ENCODE results near the gene NECTIN1.

The NECTIN1 gene

DNA sequence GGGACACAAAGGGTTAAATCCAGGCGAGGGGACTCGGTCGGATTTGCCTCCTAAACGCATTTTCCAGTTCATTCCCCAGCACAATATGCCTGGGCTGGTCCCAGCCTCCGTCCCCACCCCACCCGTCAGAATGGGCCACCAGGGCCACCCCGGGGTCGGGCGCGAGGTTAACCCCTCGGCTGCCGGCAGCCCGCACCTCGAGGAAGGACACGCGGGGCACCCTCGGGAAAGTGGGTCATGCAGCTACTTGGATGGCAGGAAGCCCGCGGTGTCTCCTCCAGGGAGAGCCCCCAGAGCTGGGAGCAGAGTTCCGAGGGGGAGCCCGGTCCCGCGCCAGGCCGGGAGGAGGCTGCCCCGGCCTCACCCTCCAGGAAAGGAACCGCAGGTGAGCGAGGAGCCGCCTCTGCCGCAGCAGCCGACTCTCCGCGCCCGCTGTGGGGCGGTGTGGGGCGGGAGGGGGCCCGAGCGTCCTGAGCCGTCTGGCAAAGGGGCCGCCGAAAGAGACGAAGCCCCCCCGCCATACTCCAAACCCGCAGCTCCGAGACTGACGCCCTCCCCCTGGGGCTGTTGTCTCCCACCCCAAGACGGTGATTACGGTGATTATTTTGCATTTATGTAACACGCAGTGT is 1.4 kb downstream of the NECTIN1 start:
- H3K9ac ChIP-seq (ENCODE audit: low read length), result peak overlapping the region; percentile 76
- H2AFZ ChIP-seq (ENCODE audit: low read length), result peak overlapping the region; percentile 47; the same call in 1 of the 2 replicates
- peak; percentile 47 for DNase-seq
- peak overlapping the region; percentile 53; the same call in 1 of the 2 replicates for H3K27ac ChIP-seq (ENCODE audit: low read length)
- H3K36me3 ChIP-seq (replicated peaks; ENCODE audit: insufficient read depth, low read length), result no peaks in the 10 kb centered on the region
- H3K9me3 ChIP-seq (replicated peaks; ENCODE audit: insufficient read depth, low read length), result no peaks in the 10 kb centered on the region
- peak overlapping the region; percentile 86 for H3K4me3 ChIP-seq (ENCODE audit: low read length)
- H3K79me2 ChIP-seq (ENCODE audit: low read length), result peaks cover 55% of the 10 kb centered on the region
- 0 out of 2 replicates have a peak, but pooled peaks cover 4% of the 10 kb centered on the region for H4K20me1 ChIP-seq (ENCODE audit: insufficient read depth, low read length)
- H3K27me3 ChIP-seq (replicated peaks; ENCODE audit: insufficient read depth, low read length), result peaks cover 5% of the 10 kb centered on the region
- TF ChIP-seq EZH2 (optimal IDR thresholded peaks at IDR 0.05; ENCODE audit: low read depth, low read length) (no peak), EZH2phosphoT487 (IDR thresholded peaks at IDR 0.05; ENCODE audit: low read length) (no peak)
- TF ChIP-seq, protein P1, sequence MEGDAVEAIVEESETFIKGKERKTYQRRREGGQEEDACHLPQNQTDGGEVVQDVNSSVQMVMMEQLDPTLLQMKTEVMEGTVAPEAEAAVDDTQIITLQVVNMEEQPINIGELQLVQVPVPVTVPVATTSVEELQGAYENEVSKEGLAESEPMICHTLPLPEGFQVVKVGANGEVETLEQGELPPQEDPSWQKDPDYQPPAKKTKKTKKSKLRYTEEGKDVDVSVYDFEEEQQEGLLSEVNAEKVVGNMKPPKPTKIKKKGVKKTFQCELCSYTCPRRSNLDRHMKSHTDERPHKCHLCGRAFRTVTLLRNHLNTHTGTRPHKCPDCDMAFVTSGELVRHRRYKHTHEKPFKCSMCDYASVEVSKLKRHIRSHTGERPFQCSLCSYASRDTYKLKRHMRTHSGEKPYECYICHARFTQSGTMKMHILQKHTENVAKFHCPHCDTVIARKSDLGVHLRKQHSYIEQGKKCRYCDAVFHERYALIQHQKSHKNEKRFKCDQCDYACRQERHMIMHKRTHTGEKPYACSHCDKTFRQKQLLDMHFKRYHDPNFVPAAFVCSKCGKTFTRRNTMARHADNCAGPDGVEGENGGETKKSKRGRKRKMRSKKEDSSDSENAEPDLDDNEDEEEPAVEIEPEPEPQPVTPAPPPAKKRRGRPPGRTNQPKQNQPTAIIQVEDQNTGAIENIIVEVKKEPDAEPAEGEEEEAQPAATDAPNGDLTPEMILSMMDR (IDR thresholded peaks at IDR 0.05; ENCODE audit: low read length), result peak; percentile 40
- H3K9me2 ChIP-seq (replicated peaks; ENCODE audit: insufficient read depth, low read length), result no peaks in the 10 kb centered on the region
- H3K4me2 ChIP-seq (ENCODE audit: low read depth, low read length), result peak overlapping the region; percentile 97
- H3K4me1 ChIP-seq (ENCODE audit: low read length), result peaks cover 30% of the 10 kb centered on the region
- H3F3A ChIP-seq (ENCODE audit: insufficient read depth, low read length), result peaks cover 13% of the 10 kb centered on the region; the same call in 1 of the 2 replicates

DNA sequence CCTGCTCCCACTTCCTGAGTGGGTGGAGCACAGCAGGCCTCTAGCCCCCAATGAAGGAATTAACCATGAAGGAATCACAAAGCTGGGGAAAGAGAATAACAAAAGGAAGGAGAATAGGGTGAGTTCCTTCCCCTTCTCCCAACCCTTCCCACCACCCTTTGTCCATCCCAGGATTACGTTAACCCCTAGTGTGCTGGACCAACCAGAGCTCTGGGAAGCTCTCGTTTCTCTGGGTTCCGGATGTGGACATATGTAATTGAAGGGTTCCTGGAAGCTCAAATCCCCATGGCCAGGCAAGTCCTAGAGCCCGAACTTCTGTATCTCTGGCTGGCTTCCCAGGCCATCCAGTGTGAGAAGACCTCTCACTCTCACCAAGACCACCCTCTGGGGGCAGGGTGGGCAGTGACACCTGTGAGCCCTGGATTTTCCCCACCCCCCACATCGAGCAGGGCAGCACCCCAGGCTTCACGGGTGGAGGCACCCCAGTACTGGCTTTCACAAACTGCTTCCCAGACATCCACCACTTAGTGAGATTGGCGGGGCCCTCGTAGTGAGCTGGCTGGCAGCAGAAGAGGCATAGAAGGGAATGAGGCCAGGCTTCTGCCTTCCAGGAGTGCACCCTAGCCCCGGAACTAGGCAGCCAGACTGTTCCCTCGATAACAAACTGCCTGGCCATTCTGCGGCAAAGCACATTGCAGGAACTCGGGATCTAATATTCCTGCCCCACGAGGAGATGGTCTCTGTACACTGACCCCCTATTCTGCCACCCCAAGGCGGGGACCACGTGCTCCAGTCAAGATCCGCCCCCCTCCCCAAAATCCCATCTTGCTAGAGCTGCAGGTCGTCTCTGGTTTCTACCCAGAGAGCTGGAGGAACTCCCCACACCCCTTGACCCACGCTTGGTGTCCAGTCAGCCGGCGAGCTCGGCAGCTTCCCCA is 2.1 kb downstream of the NECTIN1 start:
- Histone ChIP-seq H3K27ac (ENCODE audit: low read length) (peak overlapping the region; percentile 8; the same call in 1 of the 2 replicates), H3K79me2 (ENCODE audit: low read length) (peaks cover 59% of the 10 kb centered on the region), H3K9ac (ENCODE audit: low read length) (peak overlapping the region; percentile 76), H3K27me3 (replicated peaks; ENCODE audit: insufficient read depth, low read length) (peaks cover 5% of the 10 kb centered on the region), H3K36me3 (replicated peaks; ENCODE audit: insufficient read depth, low read length) (no peaks in the 10 kb centered on the region), H3K4me1 (ENCODE audit: low read length) (peaks cover 36% of the 10 kb centered on the region), H3K4me3 (ENCODE audit: low read length) (peak overlapping the region; percentile 86), H3F3A (ENCODE audit: insufficient read depth, low read length) (peaks cover 20% of the 10 kb centered on the region; the same call in 1 of the 2 replicates), H4K20me1 (ENCODE audit: insufficient read depth, low read length) (0 out of 2 replicates have a peak, but pooled peaks cover 4% of the 10 kb centered on the region), H3K9me2 (replicated peaks; ENCODE audit: insufficient read depth, low read length) (no peaks in the 10 kb centered on the region), H2AFZ (ENCODE audit: low read length) (peak overlapping the region; percentile 47; the same call in 1 of the 2 replicates), H3K4me2 (ENCODE audit: low read depth, low read length) (peak overlapping the region; percentile 97), H3K9me3 (replicated peaks; ENCODE audit: insufficient read depth, low read length) (no peaks in the 10 kb centered on the region)
- TF ChIP-seq, protein P1 (IDR thresholded peaks at IDR 0.05; ENCODE audit: low read length), result no peak
- TF ChIP-seq EZH2 (optimal IDR thresholded peaks at IDR 0.05; ENCODE audit: low read depth, low read length) (no peak), EZH2phosphoT487 (IDR thresholded peaks at IDR 0.05; ENCODE audit: low read length) (no peak)
- no peak for DNase-seq

DNA sequence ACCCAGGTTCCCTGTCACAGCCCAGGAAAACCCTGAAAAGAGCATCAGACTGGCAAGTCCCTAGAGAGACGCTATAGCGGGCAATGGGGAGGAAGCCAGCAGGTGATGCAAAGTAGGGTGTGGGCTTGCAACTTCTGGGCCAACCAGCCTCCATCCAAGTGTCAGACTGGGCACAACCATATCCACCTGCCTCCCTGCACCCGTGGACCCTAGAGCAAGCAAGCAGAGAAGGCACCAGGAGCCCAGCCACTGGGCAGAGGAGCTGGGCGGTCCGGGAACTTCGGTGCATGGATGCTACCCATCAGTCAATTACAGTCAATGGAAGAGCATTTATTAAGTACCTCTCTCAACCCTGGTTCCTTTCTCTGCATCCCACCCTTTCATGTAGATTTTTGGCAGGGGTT is 2.8 kb downstream of the NECTIN1 start:
- Histone ChIP-seq H3K27me3 (replicated peaks; ENCODE audit: insufficient read depth, low read length) (peaks cover 5% of the 10 kb centered on the region), H2AFZ (ENCODE audit: low read length) (no peak overlapping the region), H3K9me2 (replicated peaks; ENCODE audit: insufficient read depth, low read length) (no peaks in the 10 kb centered on the region), H3K9ac (ENCODE audit: low read length) (peak overlapping the region; percentile 76; the same call in 1 of the 2 replicates), H3K27ac (ENCODE audit: low read length) (peak overlapping the region; percentile 8; the same call in 1 of the 2 replicates), H3K9me3 (replicated peaks; ENCODE audit: insufficient read depth, low read length) (no peaks in the 10 kb centered on the region), H3K4me2 (ENCODE audit: low read depth, low read length) (peak overlapping the region; percentile 97), H3K36me3 (replicated peaks; ENCODE audit: insufficient read depth, low read length) (no peaks in the 10 kb centered on the region), H3K4me3 (ENCODE audit: low read length) (peak overlapping the region; percentile 86), H4K20me1 (ENCODE audit: insufficient read depth, low read length) (0 out of 2 replicates have a peak, but pooled peaks cover 4% of the 10 kb centered on the region), H3K79me2 (ENCODE audit: low read length) (peaks cover 66% of the 10 kb centered on the region), H3F3A (ENCODE audit: insufficient read depth, low read length) (peaks cover 26% of the 10 kb centered on the region; the same call in 1 of the 2 replicates), H3K4me1 (ENCODE audit: low read length) (peaks cover 43% of the 10 kb centered on the region)
- no peak for DNase-seq
- TF ChIP-seq EZH2phosphoT487 (IDR thresholded peaks at IDR 0.05; ENCODE audit: low read length) (no peak), EZH2 (optimal IDR thresholded peaks at IDR 0.05; ENCODE audit: low read depth, low read length) (no peak)
- TF ChIP-seq, protein P1 (IDR thresholded peaks at IDR 0.05; ENCODE audit: low read length), result no peak

Data from MM.1S (cell line).